OCI-LY1 (cell line): Measurements from ENCODE around the gene RORB.

Source experiments
- H2AFZ ChIP-seq: fragments of 200-600 bp; sonication (generic), shearing (Covaris generic); 2 replicates; pipeline ENCODE4 v1.6.0; 2014; ENCODE audit warnings: antibody characterized with exemption, mild to moderate bottlenecking, low read length
- H3F3A ChIP-seq: fragments of 200-600 bp; sonication (generic), shearing (Covaris generic); 2 replicates; pipeline ENCODE4 v1.6.0; 2014; ENCODE audit warnings: mild to moderate bottlenecking, antibody characterized with exemption, low read length, moderate library complexity; ENCODE audit not compliant: insufficient read depth
- H3K27ac ChIP-seq: fragments of 200-600 bp; sonication (generic); 2 replicates; pipeline ENCODE4 v1.5.1; 2014; ENCODE audit warnings: low read length, mixed run types, mild to moderate bottlenecking, low read depth; ENCODE audit not compliant: poor library complexity, severe bottlenecking
- H3K27me3 ChIP-seq: fragments of 200-600 bp; sonication (generic); 2 replicates; pipeline ENCODE4 v1.6.0; 2014; ENCODE audit warnings: antibody characterized with exemption, mild to moderate bottlenecking, low read length, moderate library complexity; ENCODE audit not compliant: insufficient read depth
- H3K36me3 ChIP-seq: fragments of 200-600 bp; sonication (generic); 2 replicates; pipeline ENCODE4 v1.6.1; 2014; ENCODE audit warnings: mild to moderate bottlenecking, antibody characterized with exemption, low read length, moderate library complexity, mixed read lengths; ENCODE audit not compliant: insufficient read depth
- H3K4me1 ChIP-seq: fragments of 200-600 bp; sonication (generic); 2 replicates; pipeline ENCODE4 v1.5.1; 2014; ENCODE audit warnings: mild to moderate bottlenecking, low read length, moderate library complexity; ENCODE audit not compliant: insufficient read depth, severe bottlenecking
- H3K4me2 ChIP-seq: fragments of 200-600 bp; sonication (generic), shearing (Covaris generic); 2 replicates; pipeline ENCODE4 v1.6.1; 2014; ENCODE audit warnings: low read length
- H3K4me3 ChIP-seq: fragments of 200-600 bp; sonication (generic); 2 replicates; pipeline ENCODE4 v1.5.1; 2014; ENCODE audit warnings: low read length, low read depth, mild to moderate bottlenecking, mixed read lengths; ENCODE audit not compliant: poor library complexity, severe bottlenecking
- H3K79me2 ChIP-seq: fragments of 200-600 bp; shearing (Covaris generic); 2 replicates; pipeline ENCODE4 v1.6.1; 2016; ENCODE audit warnings: mixed run types, low read length, mixed read lengths; ENCODE audit not compliant: insufficient read depth
- H3K9ac ChIP-seq: fragments of 200-600 bp; sonication (generic), shearing (Covaris generic); 2 replicates; pipeline ENCODE4 v1.6.1; 2014; ENCODE audit warnings: mild to moderate bottlenecking, low read length, mixed read lengths
- H3K9me2 ChIP-seq: fragments of 200-600 bp; sonication (generic), shearing (Covaris generic); 2 replicates; pipeline ENCODE4 v1.6.1; 2014; ENCODE audit warnings: low read depth, mild to moderate bottlenecking, low read length, mixed read lengths
- H3K9me3 ChIP-seq: fragments of 200-600 bp; shearing (Covaris generic); 2 replicates; pipeline ENCODE4 v1.6.1; 2014; ENCODE audit warnings: low read length, mixed read lengths
- H4K20me1 ChIP-seq: fragments of 200-600 bp; sonication (generic), shearing (Covaris generic); 2 replicates; pipeline ENCODE4 v1.6.0; 2016; ENCODE audit warnings: mild to moderate bottlenecking, low read length; ENCODE audit not compliant: insufficient read depth
- CTCF ChIP-seq: fragments of 200-600 bp; sonication (generic), shearing (Covaris generic); IDR thresholded peaks from 2 replicates; pipeline ENCODE4 v1.5.1; 2017; ENCODE audit warnings: mild to moderate bottlenecking, antibody characterized with exemption, low read length, moderate library complexity, mixed read lengths
- EZH2 ChIP-seq: fragments of 200-600 bp; sonication (generic), shearing (Covaris generic); IDR thresholded peaks from 2 replicates; pipeline ENCODE4 v1.8.0; 2017; ENCODE audit warnings: borderline replicate concordance, mixed run types, mild to moderate bottlenecking, antibody characterized with exemption, low read length, moderate library complexity, mixed read lengths

The RORB gene

GRCh38 chr9:74639112-74639511 is 142.0 kb downstream of the RORB start:
- no peak overlapping the region for H2AFZ ChIP-seq

GRCh38 chr9:74642376-74642775 is 145.2 kb downstream of the RORB start:
- no peak overlapping the region for H3K27ac ChIP-seq
- H3F3A ChIP-seq, result no peaks in the 10 kb centered on the region
- no peaks in the 10 kb centered on the region for H3K79me2 ChIP-seq
- H3K9ac ChIP-seq, result no peak overlapping the region
- no peaks in the 10 kb centered on the region for H4K20me1 ChIP-seq
- H2AFZ ChIP-seq, result no peak overlapping the region
- no peak overlapping the region for H3K4me2 ChIP-seq
- H3K27me3 ChIP-seq, result no peaks in the 10 kb centered on the region; the same call in 1 of the 2 replicates
- H3K36me3 ChIP-seq, result no peaks in the 10 kb centered on the region
- H3K4me3 ChIP-seq, result no peak overlapping the region
- TF ChIP-seq CTCF, result no peak
- TF ChIP-seq EZH2, result no peak
- no peaks in the 10 kb centered on the region for H3K9me3 ChIP-seq
- H3K9me2 ChIP-seq, result no peaks in the 10 kb centered on the region
- no peaks in the 10 kb centered on the region for H3K4me1 ChIP-seq

More at GRCh38 chr9:74639112-74639511, 142.0 kb downstream of the RORB start:
- no peak for TF ChIP-seq CTCF
- TF ChIP-seq EZH2, result no peak
- no peaks in the 10 kb centered on the region for H3K4me1 ChIP-seq
- no peak overlapping the region for H3K27ac ChIP-seq
- H3K9ac ChIP-seq, result no peak overlapping the region
- H3K27me3 ChIP-seq, result no peaks in the 10 kb centered on the region; the same call in 1 of the 2 replicates
- H3K4me2 ChIP-seq, result no peak overlapping the region
- H3K4me3 ChIP-seq, result no peak overlapping the region
- H3K9me3 ChIP-seq, result no peaks in the 10 kb centered on the region
- no peaks in the 10 kb centered on the region for H4K20me1 ChIP-seq
- H3F3A ChIP-seq, result no peaks in the 10 kb centered on the region
- H3K36me3 ChIP-seq, result no peaks in the 10 kb centered on the region
- no peaks in the 10 kb centered on the region for H3K79me2 ChIP-seq
- H3K9me2 ChIP-seq, result no peaks in the 10 kb centered on the region

GRCh38 chr9:74643303-74643923 is 146.3 kb downstream of the RORB start:
- Histone ChIP-seq H2AFZ (no peak overlapping the region), H3F3A (no peaks in the 10 kb centered on the region), H3K36me3 (no peaks in the 10 kb centered on the region), H3K4me3 (no peak overlapping the region), H4K20me1 (no peaks in the 10 kb centered on the region), H3K9ac (no peak overlapping the region), H3K9me3 (no peaks in the 10 kb centered on the region), H3K27me3 (no peaks in the 10 kb centered on the region; the same call in 1 of the 2 replicates), H3K9me2 (no peaks in the 10 kb centered on the region), H3K4me1 (no peaks in the 10 kb centered on the region), H3K4me2 (no peak overlapping the region), H3K79me2 (no peaks in the 10 kb centered on the region), H3K27ac (no peak overlapping the region)
- TF ChIP-seq EZH2 (no peak), CTCF (no peak)
